Subcutaneous preadipocyte (primary cell): ENCODE results near the gene PSMA1. TPM values are rescaled to one million over a fixed set of nuclear protein-coding genes. Genes with fewer than 3 reads are reported as not detected.

Source experiments
- small RNA-seq: library from RNA; depleted of rRNA; stranded (forward); fragments of <200 nt; gene quantifications from one replicate; pipeline ENCODE3, GENCODE V24; 2012
- total RNA-seq: library from RNA; depleted of rRNA; stranded (reverse); fragments of >200 nt; gene quantifications from 2 replicates; pipeline ENCODE4 v1.2.3, GENCODE V29; 2012

PSMA1 gene
- 125 and 137 TPM in 2 replicates for total RNA-seq

DNA sequence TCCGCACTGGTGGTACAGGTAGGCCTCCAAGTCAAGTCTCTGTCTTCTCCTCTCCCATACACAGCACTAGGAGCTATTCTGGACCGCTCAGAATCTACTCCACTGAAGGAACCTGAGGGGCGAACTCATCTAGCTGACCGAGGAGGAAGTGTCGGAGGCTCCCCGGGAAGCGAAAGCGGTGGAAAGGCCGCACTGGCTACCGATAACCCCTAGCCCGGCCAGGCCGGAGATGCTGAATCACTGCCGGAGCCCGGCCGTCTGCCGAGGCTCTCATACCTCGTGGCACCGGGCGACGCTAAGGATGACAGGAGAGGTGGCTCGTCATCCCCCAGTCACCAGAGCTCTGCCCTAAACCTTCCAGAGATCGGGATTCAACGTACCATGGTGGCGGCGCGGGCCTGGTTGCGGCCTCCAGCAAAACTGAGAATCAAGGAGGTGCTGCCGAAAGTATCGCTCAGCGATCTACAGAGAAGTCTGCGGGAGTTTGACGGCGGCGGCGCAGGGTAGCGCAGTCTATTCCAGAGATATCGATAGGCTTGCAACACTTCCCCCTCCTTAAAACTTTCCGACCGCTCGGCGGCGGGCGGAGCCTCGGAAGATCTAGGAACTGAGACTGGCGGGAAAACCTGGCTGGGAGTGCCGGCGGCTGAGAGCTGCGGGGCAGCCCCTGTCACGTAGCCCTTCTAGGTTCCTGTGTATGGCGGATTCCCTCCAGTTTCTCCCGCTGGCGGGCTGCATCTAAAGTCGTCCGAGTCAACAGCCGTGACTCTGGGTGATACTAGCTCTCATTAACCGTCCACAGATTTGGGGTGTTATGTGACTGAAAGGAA is at the start of gene PSMA1:
Gene PSMA1 (minus strand): TSS at position 470 of the 830 bp plus-strand sequence. CDS start 87 bp downstream, at position 383.

DNA sequence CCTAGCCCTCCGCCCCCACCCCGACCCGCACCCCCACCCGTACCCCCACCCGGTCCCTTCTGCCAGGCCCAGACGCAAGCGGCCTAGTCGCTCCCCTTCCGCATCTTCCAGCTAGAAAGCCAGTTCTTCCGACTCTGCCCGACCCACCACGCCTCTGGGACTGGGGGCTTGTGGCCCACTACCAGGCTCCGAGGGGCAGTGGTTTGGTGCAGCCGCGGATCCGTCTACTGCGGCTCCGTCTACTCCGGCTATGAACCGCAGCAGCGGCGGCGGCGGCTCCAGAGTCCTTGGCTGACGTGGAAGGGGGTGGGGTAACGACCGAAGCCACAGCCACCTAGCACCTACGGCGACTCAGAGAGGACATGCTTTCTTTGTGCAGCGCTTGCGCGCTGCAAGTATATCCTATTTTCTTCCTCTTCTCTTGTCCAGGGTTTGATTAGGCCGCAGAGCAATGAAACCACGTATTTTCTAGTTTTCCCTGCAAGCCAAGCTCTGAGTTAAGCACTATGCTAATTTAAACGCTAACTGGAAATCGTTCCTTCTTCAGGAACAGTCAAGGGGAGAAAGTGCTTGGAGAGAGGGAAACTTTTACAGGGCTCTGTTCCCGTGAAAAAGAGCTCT is 20.5 kb downstream of the PSMA1 start, which contains the start of gene COPB1:
Gene COPB1 (minus strand): TSS at position 252 of the 621 bp plus-strand sequence. CDS start 883 bp downstream, outside the sequence.

Small RNA genes lying within 50 kb of the gene (small RNA-seq; reads per million reads assigned to genes)
- gene RNU7-49P: not detected

Other genes with a start within 250 kb of the PSMA1 start
- gene RRAS2, start 161.2 kb downstream of the PSMA1 start, total RNA-seq: 83.8 and 116 TPM in 2 replicates
- gene COPB1, start 20.6 kb downstream of the PSMA1 start, total RNA-seq: 168 and 220 TPM in 2 replicates
- gene PDE3B, start 123.4 kb upstream of the PSMA1 start, total RNA-seq: 1.8 and 3.3 TPM in 2 replicates